Left cardiac atrium (tissue), 4 donors: Measurements from ENCODE around the gene FAM20C. TPM values are rescaled to one million over a fixed set of nuclear protein-coding genes. Genes with fewer than 3 reads are reported as not detected.

Experiments
- ATAC-seq, 2 donors: fragments of 200-7000 bp; cut with Tn5 transposase; one replicate each; pipeline ENCODE4 v1.9.1; 2020; ENCODE audit warnings: mild to moderate bottlenecking in 2 of 2, moderate library complexity in 2 of 2
- DNase-seq: peaks from one replicate; pipeline ENCODE4 v3.0.0-alpha.2; 2020
- intact Hi-C, 2 donors: fragments of 100-400 bp; cut with DNase I; formaldehyde crosslinking; loops; one replicate each; pipeline versions ENCODE4 v1.14.1 to v1.15.1; 2022 to 2023
- total RNA-seq, 2 donors: library from RNA; stranded (reverse); fragmentation: NEBNext Ultra II Directional; extraction: Animal tissue kit (Norgen Biotek cat#: 25700); gene quantifications; one replicate each; pipeline ENCODE4 v1.2.1, GENCODE V29; 2021
- donor health status: DM: no; HTN: yes; CAD: no.
- donor health status: DM: no; HTN: yes; CAD: no; lungs with severe emphysema.
- donor health status: DM: yes; HTN: yes; CAD: no.
- donor health status: Dilated cardiomyopathy.

FAM20C gene
- total RNA-seq, 2 donors from 2014 or later = 30.7 to 62.5 TPM

- intact Hi-C loops = no loop called here
- DNase-seq (no peak), ATAC-seq (no peak)
Observed at GRCh38 chr7:300546-301290, 108.3 kb downstream of the FAM20C start.

DNA sequence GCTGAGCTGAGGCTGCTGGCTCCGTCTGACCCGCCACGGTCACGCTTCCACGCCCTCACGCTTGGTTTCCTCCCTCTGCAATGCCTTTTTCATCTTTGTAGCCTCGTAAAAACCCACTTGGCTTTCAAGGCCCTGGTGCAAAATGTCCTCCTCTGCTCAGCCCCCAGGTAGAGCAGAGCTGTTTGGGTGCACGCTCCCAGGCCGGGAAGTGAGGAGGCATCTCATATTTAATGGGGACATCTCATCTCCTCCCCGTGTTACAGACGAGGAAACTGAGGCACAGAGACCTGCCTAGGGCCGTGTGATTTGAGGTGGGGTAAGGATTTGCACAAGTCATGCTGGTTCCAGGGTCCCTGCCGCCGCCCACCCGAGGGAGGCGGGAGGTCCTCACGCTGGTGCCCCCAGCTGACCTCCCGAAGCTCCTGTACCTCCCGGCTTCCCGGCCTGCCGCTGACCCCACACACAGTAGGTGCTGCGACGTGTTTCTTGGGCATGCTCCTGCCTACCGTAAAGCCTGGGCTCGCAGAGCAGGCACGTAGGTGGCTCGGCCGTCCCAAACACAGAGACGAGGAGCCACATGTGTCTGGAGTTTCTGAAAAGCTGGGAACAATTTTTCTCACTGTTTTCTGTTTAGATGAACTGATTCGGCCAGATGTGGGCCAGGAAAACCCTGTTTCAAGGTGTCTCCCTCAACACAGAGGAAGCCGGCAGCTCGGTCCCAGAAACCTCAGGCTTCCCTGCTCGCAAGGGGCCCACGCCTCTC is 109.1 kb downstream of the FAM20C start:
- no peak for DNase-seq
- intact Hi-C loops = no loop called here
- no peak for ATAC-seq

DNA sequence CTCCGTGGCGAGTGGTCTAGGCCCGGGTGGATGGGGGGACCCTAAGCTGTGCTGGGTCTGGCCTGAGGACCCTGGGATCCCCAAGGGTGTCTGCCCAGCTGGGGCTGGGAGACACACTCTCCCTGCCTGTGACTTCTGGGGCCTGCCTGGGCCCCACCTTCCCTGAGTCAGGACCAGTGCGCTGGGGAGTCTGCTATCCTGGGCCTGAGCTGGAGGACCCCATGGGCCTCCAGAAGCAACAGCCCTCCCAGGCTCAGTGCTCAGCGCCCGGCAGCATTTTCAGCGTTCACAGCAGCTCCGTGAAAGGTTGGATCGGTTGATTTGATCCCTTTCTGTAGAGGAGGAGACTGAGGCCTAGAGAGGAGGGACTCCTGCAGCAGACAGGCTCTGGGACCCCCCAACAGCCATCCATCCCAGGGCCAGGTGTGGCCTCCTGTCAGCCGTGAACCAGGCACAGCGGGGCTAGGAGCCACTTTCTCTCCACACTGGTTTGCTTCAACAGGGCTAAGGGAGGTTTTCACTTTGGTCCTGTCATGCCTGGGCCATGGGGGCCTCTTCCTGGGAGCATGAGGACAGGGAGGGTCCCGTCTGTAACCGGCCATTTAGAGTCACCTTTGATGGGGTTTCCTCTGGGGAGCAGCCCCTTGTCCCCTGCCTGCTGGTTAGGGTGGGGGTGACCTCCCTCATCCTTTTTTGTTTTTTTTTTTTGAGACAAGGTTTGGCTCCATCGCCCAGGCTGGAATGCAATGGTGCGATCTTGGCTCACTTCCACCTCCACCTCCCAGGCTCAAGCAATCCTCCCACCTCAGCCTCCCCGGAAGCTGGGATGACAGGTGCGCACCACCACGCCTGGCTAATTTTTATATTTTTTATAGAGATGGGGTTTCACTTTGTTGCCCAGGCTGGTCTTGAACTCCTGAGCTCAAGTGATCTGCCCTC is 110.0 kb downstream of the FAM20C start:
- intact Hi-C loops = no loop called here
- no peak for ATAC-seq
- DNase-seq = no peak

- no peak for ATAC-seq
Observed at GRCh38 chr7:303425-303824, 111.1 kb downstream of the FAM20C start.

DNA sequence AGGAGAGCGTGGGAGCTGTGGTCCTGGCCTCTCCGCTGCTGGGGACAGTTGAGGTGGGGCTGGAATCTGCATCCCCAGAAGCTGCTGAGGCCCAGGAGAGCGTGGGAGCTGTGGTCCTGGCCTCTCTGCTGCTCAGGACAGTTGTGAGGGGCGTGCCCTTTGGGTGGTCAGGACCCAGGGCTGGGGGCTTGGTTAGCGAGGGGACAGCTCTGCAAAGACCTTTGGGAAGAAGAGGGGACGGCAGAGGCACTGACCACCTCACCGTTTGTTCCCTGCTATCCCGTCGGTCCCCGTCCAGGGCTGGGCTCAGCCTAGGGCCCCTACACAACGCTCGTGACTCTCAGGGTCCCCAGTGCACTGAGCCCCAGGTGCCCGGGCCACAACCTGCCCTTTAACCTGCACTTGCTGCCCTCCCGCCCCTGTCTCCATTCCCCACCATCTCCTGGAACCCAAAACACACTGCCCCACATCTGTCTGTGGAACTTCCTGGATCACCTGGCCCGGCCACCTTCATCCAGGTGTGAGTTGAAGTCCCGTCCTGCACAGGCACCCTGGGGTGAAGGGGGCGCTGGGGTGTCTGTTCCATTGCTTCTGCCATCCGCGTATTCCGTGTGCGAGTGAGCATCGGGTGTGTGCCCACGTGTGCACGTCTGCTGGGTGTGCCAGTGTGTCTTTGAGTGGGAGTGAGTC is 111.7 kb downstream of the FAM20C start:
- intact Hi-C loops = no loop called here
- peak; percentile 10 for DNase-seq
- no peak for ATAC-seq

More at GRCh38 chr7:303425-303824, 111.1 kb downstream of the FAM20C start:
- no peak for DNase-seq
- intact Hi-C loops = no loop called here

DNA sequence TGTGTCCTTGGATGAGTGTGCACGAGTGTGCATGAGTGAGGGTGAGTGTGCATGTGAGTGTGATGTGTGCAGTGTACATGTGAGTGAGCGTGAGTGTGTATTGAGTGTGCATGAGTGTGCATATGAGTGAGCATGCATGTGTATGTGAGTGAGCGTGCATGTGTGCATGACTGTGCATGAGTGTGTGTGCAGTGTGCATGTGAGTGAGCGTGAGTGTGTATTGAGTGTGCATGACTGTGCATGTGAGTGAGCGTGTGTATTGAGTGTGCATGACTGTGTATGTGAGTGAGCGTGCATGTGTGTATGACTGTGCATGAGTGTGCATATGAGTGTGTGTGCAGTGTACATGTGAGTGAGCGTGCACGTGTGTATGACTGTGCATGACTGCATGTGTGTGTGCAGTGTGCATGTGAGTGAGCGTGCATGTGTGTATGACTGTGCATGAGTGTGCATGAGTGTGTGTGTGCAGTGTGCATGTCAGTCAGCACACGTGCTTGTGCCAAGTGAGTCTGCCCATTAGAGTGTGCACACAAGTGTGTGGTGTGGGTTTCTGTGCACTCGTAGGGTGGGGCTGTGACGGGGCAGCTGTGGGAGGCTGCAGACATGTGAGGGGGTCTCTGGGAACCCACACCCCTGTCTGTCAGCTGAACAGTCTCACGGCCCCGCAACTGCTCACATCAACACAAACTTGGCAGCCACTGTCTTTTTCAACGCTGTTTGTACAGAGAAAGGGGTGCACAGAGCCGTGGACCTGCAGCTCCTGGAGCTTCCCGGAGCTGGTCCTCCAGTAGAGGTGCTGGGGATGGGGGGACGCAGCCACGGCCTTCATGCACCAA is 112.4 kb downstream of the FAM20C start:
- DNase-seq = peak; percentile 8

GRCh38 chr7:305410-306151 is 113.2 kb downstream of the FAM20C start:
- ATAC-seq (no peak), DNase-seq (peak; percentile 19)
- intact Hi-C loops = no loop called here

More for the DNA sequence above, 112.4 kb downstream of the FAM20C start:
- no peak for ATAC-seq
- intact Hi-C loops = no loop called here

DNA sequence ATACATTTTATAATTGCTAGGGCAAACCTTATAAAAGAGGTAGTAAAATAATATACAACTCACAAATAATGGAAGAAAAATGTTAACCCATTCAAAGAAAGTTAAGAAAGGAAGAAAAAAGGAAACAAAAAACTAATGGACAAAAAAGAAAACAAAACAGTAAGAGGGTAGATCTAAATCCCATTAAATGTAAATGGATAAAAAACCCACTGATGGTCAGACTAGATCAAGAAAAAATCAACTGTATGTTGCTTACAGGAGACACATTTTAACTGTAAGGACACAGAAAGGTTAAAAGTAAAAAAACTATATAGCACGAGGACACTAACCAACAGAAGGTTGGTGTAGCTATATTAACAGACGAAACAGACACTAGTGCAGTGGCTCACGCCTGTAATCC is 115.6 kb downstream of the FAM20C start:
- no peak for DNase-seq
- intact Hi-C loops = no loop called here
- ATAC-seq = no peak

- ATAC-seq (no peak), DNase-seq (peak; percentile 2)
- intact Hi-C loops = no loop called here
Observed at GRCh38 chr7:309586-310228, 117.3 kb downstream of the FAM20C start.

Other genes with a start within 250 kb of the FAM20C start
- gene FOXL3, start 97.6 kb downstream of the FAM20C start, total RNA-seq = not detected